Uterus (tissue), 2 donors: ENCODE measurements around the gene IVD.

ENCODE experiments used
- POLR2A ChIP-seq, 2 donors: fragments of 450-650 bp; IDR thresholded peaks; one replicate each; pipeline ENCODE4 v1.6.1; 2016; ENCODE audit warnings: antibody characterized with exemption in 2 of 2, mild to moderate bottlenecking in 1 of 2, moderate library complexity in 1 of 2
- TF ChIP-seq, protein P1 (sequence below), 4 experiments: fragments of 200-600 bp in 2 of 4; fragments of 450-650 bp in 2 of 4; sonication (generic) in 2 of 4; IDR thresholded peaks; one replicate each; pipeline ENCODE4 v1.5.1; 2016 to 2019; ENCODE audit warnings: antibody characterized with exemption in 4 of 4, mild to moderate bottlenecking in 2 of 4, moderate library complexity in 1 of 4

DNA sequence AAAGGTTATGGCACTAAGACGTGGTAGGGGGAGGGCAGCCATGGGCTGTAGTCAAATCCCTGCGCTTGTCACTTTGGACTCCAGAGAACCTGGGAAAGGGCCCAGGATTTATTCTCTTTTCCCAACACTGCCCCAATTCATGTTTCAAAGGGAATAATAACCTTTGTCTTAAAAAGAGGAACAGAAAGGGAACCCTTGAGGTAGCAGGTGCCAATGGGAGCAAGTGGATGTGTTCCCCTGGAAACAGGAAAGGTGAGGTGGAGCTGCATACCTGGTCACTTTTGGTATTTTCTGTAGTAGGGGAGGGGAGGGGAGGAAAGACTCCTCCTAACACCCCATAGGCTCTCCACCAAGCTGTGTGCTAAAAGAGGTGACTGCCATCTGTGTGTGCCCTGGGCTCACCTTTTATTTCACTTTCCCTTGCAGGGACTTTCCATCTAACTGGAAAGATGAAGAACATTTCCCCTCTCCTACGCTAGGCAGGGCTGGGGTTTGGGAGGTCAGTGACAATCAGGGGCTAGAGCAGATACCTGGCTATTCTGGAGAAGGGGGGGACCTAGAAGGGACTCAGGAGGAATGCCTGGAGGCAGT is 59.1 kb downstream of the IVD start:
- no peak for TF ChIP-seq POLR2A (IDR thresholded peaks at IDR 0.05)
- TF ChIP-seq, protein P1, sequence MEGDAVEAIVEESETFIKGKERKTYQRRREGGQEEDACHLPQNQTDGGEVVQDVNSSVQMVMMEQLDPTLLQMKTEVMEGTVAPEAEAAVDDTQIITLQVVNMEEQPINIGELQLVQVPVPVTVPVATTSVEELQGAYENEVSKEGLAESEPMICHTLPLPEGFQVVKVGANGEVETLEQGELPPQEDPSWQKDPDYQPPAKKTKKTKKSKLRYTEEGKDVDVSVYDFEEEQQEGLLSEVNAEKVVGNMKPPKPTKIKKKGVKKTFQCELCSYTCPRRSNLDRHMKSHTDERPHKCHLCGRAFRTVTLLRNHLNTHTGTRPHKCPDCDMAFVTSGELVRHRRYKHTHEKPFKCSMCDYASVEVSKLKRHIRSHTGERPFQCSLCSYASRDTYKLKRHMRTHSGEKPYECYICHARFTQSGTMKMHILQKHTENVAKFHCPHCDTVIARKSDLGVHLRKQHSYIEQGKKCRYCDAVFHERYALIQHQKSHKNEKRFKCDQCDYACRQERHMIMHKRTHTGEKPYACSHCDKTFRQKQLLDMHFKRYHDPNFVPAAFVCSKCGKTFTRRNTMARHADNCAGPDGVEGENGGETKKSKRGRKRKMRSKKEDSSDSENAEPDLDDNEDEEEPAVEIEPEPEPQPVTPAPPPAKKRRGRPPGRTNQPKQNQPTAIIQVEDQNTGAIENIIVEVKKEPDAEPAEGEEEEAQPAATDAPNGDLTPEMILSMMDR (IDR thresholded peaks at IDR 0.05): no peak
